GM21619 (cell line): ENCODE measurements around the gene RPS6KC1.
"Not testable (repeated sequence)": the region's sequence is repeated elsewhere in the genome, so short reads cannot be mapped to it uniquely, and the experiment has no call there.

Source experiments
- ATAC-seq: cut with Tn5 transposase; IDR thresholded peaks from one replicate; pipeline ENCODE4 v1.9.1; 2021; ENCODE audit not compliant: unreplicated experiment

RPS6KC1 gene

GRCh38 chr1:213275293-213275692 is 224.3 kb downstream of the RPS6KC1 start:
- no peak for ATAC-seq

DNA sequence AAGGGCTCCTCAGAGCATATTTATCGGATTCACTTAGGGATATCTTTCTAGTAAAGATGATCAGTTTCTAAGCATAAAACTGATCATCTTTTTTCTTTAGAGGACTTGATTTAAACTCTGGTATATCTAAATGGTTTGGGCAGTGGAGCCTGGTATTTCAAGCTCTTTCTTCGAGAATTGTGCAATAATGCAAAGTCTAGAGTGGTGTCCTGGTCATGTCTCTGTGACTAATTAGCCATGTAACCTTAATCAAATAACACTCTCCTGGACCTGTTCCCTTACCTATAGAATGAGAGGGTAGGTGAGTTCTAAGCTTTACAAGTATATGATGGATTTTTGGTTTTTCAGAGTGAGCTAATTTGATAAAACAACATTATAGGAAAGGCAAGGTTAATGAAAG is 225.2 kb downstream of the RPS6KC1 start:
- ATAC-seq: no peak

DNA sequence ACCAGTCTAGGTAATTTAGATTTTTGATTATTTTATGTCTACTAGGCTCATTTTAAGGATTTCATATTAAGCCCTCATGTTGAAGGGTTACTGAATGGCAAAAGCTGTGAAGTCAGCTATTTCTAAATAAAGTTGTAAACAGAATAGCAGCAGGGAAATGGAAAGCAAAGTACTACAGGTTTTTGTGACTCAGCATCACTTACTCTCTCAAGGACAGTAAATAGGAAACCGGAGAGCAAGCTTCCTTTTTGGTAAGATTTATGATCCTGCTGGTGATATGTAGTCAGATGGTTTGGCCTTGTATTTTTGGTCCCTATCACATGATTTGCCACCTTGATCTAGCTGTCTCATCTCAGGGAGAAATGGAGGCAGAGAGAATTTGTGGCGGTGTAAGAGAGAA is 226.0 kb downstream of the RPS6KC1 start:
- ATAC-seq: no peak

- ATAC-seq: no peak
Observed at GRCh38 chr1:213279410-213279809, 228.4 kb downstream of the RPS6KC1 start.

- ATAC-seq: no peak
Observed at GRCh38 chr1:213281640-213282301, 230.7 kb downstream of the RPS6KC1 start.

- no peak for ATAC-seq
Observed at GRCh38 chr1:213284626-213285025, 233.6 kb downstream of the RPS6KC1 start.

GRCh38 chr1:213286235-213286634 is 235.2 kb downstream of the RPS6KC1 start:
- no peak for ATAC-seq

DNA sequence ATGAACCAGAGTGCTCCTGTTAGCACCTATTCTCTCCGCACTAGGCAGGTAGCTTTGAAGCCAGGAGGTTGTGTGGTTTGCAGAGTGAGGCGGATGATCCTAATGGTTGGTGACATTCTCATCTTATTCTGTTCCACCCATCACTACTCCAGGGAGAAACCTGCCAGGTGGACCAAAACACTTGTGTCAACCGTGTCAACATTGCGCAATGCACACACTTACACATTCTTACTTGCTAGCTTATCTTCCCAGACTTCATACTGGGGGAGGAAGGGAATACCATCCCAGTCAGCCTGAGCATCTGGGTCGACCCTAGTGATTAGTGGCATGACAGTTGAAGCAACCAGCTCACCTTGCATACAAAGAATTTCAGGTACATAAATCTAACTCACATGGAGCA is 236.9 kb downstream of the RPS6KC1 start:
- ATAC-seq: no peak

GRCh38 chr1:213291526-213291925 is 240.5 kb downstream of the RPS6KC1 start:
- no peak for ATAC-seq

DNA sequence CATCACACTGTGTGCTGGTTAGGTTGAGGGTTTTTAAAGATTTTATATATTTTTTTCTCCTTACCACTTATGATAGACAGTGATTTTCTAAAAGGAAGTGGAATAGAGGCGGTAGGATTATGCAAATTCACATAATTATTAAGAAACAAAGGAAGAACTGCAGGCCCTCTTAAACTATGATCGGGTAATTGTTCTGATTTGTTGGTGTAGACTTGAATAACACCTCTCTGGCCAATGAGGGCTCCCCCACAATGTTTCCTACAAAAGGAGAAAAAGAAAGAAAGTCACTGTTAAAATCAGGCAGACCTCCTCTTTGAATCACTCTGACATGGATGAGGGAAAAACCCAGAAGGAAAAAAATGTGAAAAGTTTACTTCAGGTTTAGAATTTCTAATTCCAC is 241.6 kb downstream of the RPS6KC1 start:
- no peak for ATAC-seq

- ATAC-seq: no peak
Observed at GRCh38 chr1:213295860-213296259, 244.8 kb downstream of the RPS6KC1 start.

GRCh38 chr1:213296558-213296957 is 245.5 kb downstream of the RPS6KC1 start:
- no peak for ATAC-seq

GRCh38 chr1:213297021-213297420 is 246.0 kb downstream of the RPS6KC1 start:
- no peak for ATAC-seq

- ATAC-seq: no peak
Observed at GRCh38 chr1:213300433-213300832, 249.4 kb downstream of the RPS6KC1 start.

GRCh38 chr1:213301524-213301923 is 250.5 kb downstream of the RPS6KC1 start:
- not testable (repeated sequence) for ATAC-seq

DNA sequence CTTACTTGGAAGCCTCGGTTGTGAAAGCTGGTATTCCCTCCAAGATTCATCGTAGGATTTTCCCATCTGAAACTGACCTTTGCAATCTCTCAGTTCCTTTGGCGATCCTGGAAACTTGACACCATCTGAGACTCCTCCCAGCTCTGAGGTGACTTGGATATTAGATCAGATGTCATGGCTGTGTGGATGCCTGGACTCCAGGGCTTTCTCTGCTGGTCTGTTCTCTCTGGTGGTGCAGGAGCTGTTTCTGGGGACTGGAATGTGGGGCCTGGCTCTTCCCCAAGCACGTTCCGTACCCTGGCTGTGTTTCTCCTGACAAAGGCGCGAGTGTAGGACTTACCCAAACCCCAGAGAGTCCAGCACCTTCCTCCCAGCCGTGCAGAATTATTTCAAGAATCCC is 252.2 kb downstream of the RPS6KC1 start:
- ATAC-seq: no peak

DNA sequence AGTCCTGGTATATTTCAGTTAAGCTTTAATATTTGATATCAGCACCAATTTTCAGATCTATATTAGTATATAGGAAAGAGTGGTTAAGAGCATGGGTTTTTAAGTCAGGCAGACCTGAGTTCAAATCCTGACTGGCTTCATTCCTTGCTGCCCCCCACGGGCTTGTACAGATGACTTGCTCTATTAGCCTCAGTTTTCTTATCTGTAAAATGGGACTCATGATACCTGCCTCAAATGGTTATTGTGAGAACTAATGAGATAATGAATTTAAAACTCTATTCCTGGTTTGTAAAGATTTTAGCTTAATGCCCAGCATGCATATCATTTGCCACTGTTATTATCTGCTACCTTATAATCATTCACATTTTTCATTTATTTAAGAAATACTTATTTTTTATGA is 264.5 kb downstream of the RPS6KC1 start:
- no peak for ATAC-seq

DNA sequence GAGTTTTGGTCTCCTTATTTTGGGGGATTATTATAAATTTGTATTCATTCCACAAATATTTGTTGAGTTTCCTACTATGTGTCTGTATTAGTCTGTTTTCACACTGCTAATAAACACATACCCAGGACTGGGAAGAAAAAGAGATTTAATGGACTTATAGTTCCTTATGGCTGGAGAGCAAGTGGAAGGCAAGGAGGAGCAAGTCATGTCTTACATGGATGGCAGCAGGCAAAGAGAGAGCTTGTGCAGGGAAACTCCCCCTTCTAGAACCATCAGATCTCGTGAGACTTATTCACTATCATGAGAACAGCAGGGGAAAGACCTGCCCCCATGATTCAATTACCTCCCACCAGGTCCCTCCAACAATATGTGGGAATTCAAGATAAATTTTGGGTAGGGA is 267.4 kb downstream of the RPS6KC1 start:
- not testable (repeated sequence) for ATAC-seq

- no peak for ATAC-seq
Observed at GRCh38 chr1:213320191-213320870, 269.3 kb downstream of the RPS6KC1 start.
